Measurements from ENCODE around the gene ICAM4. TPM values are rescaled to one million over a fixed set of nuclear protein-coding genes. Genes with fewer than 3 reads are reported as not detected.

The ICAM4 gene
- total RNA-seq, 2 donors from 2014 or later: 0.55 TPM; not detected in 1

GRCh38 chr19:10245189-10245939 is 41.4 kb upstream of the ICAM4 start:
- no peak for TF ChIP-seq CTCF (IDR thresholded peaks at IDR 0.05)
- no peaks in the 10 kb centered on the region for H3K9me3 ChIP-seq
- no peaks in the 10 kb centered on the region for H3K36me3 ChIP-seq
- no peak for DNase-seq (ENCODE audit: low spot score)
- no peaks in the 10 kb centered on the region for H3K4me1 ChIP-seq
- no peak overlapping the region for H3K4me3 ChIP-seq
- H3K27ac ChIP-seq: no peak overlapping the region
- H3K27me3 ChIP-seq: no peaks in the 10 kb centered on the region

GRCh38 chr19:10246511-10246910 is 40.2 kb upstream of the ICAM4 start:
- Histone ChIP-seq H3K4me3 (no peak overlapping the region), H3K9me3 (no peaks in the 10 kb centered on the region), H3K27ac (no peak overlapping the region), H3K4me1 (no peaks in the 10 kb centered on the region), H3K36me3 (no peaks in the 10 kb centered on the region), H3K27me3 (no peaks in the 10 kb centered on the region)
- no peak for TF ChIP-seq CTCF (IDR thresholded peaks at IDR 0.05)
- DNase-seq (ENCODE audit: low spot score): no peak

- Histone ChIP-seq H3K36me3 (peaks cover 30% of the 10 kb centered on the region), H3K27ac (peak within 1 kb of the TSS; percentile 82 to 86), H3K27me3 (no peaks in the 10 kb centered on the region), H3K9me3 (no peaks in the 10 kb centered on the region), H3K4me3 (peak within 1 kb of the TSS; percentile 85 to 90), H3K4me1 (peaks cover 0 to 7% of the 10 kb centered on the region in 2 donors)
- peak; percentile 99 for DNase-seq (ENCODE audit: low spot score)
- no peak for TF ChIP-seq CTCF (IDR thresholded peaks at IDR 0.05)
Measured at GRCh38 chr19:10251792-10252694, 34.7 kb upstream of the ICAM4 start, which contains the start of gene MRPL4. Gene MRPL4 (plus strand): TSS chr19:10252214. CDS start chr19:10252254, 40 bp downstream.

GRCh38 chr19:10252707-10253106 is 34.0 kb upstream of the ICAM4 start:
- peaks cover 37% of the 10 kb centered on the region for H3K36me3 ChIP-seq
- no peaks in the 10 kb centered on the region for H3K27me3 ChIP-seq
- H3K27ac ChIP-seq: peak overlapping the region; percentile 82 to 86
- TF ChIP-seq CTCF (IDR thresholded peaks at IDR 0.05): no peak
- peak overlapping the region; percentile 85 to 90 for H3K4me3 ChIP-seq
- H3K4me1 ChIP-seq: peaks cover 0 to 7% of the 10 kb centered on the region in 2 donors
- DNase-seq (ENCODE audit: low spot score): no peak
- no peaks in the 10 kb centered on the region for H3K9me3 ChIP-seq

- Histone ChIP-seq H3K36me3 (peaks cover 48% of the 10 kb centered on the region), H3K4me1 (peaks cover 0 to 9% of the 10 kb centered on the region in 2 donors), H3K4me3 (no peak overlapping the region), H3K9me3 (no peaks in the 10 kb centered on the region), H3K27ac (no peak overlapping the region), H3K27me3 (no peaks in the 10 kb centered on the region)
- no peak for TF ChIP-seq CTCF (IDR thresholded peaks at IDR 0.05)
- DNase-seq (ENCODE audit: low spot score): no peak
Measured at GRCh38 chr19:10254244-10254643, 32.5 kb upstream of the ICAM4 start.
